ENCODE results near the gene CTXND1.

- TF ChIP-seq POLR2A (IDR thresholded peaks at IDR 0.05; ENCODE audit: low read depth, low read length) (no peak), POLR2AphosphoS5 (IDR thresholded peaks at IDR 0.05; ENCODE audit: low read depth, low read length) (no peak), TAF1 (IDR thresholded peaks at IDR 0.05; ENCODE audit: borderline replicate concordance, low read depth, low read length) (no peak)
Measured at GRCh38 chr15:80173022-80173759, 78.8 kb downstream of the CTXND1 start.

All from GM12892 (cell line).